Activated gamma-delta T cell (primary cell): ENCODE data around the gene CLDN5.

Experiments used
- DNase-seq: peaks from one replicate; lab custom pipeline; 2025; lab: John Stamatoyannopoulos, UW

CLDN5 gene

GRCh38 chr22:19522190-19522880 lies 1.9 kb downstream of the CLDN5 start:
- no peak for DNase-seq

- DNase-seq = no peak
Measured at GRCh38 chr22:19520566-19521305, 3.5 kb downstream of the CLDN5 start.

- DNase-seq = no peak
Measured at GRCh38 chr22:19520007-19520406, 4.2 kb downstream of the CLDN5 start.

GRCh38 chr22:19519041-19519926 lies 4.9 kb downstream of the CLDN5 start:
- no peak for DNase-seq

DNA sequence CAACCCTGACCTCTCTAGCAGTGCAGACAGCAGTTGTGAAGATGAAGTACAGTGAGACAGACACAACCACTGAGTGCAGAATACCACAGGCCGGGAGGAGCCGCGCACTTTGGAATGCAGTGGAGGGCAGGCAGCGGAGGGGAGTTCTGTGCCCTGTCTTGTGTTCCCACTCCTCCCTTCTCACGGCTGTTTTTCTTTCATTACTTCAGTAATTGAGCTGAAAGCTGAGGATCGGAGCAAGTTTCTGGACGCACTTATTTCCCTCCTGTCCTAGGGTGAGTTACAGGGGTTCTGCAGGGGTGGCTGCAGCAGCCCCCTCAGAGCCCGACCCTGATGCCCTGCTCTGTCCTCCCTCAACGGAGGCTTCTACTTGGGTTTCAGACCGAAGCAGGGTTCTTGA lies 5.6 kb downstream of the CLDN5 start:
- DNase-seq = no peak

GRCh38 chr22:19517919-19518611 lies 6.1 kb downstream of the CLDN5 start:
- DNase-seq = no peak

GRCh38 chr22:19517171-19517500 lies 7.1 kb downstream of the CLDN5 start:
- no peak for DNase-seq

GRCh38 chr22:19516378-19517170 lies 7.6 kb downstream of the CLDN5 start:
- no peak for DNase-seq

GRCh38 chr22:19515654-19516377 lies 8.4 kb downstream of the CLDN5 start:
- no peak for DNase-seq

DNA sequence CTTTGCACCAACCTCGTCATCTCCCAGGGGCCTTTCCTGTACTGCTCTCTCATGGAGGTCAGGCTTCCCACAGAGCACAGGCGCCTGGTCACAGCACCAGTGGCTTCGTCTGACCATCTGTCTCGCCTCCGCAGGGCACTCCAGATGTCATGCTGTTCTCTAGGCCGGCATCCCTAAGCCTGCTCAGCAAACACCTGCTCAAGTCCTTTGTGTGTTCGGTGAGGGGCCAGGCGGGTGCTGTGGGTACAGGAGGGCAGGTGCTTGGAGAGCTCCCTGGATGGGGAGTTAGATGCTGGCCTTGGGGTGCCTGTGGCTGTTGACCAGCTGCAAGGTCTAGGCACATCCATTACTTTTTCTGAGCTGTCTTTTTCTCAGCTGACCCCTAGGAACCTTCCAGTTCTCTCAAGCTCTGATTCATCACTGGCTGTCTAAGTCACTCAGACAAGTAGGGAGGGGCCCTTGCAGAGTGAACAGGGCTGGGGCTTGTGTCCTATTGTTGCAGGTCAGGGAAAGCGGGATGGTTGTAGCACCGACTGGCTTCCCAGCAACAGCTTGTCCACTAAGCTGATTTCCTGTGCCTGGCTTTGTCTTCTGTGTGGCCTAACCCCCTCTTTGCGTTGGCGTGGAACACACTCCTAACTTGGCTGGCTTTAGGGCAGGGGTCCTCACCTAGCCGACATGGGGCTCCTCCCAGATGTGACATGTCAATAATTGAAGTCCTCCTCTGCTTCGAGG lies 9.2 kb downstream of the CLDN5 start:
- no peak for DNase-seq

DNA sequence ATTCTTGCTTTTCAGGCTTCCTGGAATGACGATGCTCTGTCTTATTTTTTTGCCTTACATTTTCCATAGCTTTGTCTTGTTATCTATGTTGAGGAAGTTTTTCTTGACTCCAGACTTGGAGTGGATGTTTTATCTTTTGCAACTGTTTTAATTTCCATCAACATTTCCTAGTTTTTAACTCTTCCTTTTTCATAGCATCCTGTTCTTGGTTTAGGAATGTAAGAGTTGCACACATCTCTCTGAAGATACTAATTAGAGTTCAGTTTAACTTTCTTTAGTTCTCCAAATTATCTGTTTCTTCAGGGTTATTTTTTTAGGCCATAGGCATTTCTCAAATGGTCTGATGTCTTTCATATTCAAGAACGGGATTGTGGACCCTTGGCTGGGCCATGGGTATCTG lies 10.4 kb downstream of the CLDN5 start:
- no peak for DNase-seq

DNA sequence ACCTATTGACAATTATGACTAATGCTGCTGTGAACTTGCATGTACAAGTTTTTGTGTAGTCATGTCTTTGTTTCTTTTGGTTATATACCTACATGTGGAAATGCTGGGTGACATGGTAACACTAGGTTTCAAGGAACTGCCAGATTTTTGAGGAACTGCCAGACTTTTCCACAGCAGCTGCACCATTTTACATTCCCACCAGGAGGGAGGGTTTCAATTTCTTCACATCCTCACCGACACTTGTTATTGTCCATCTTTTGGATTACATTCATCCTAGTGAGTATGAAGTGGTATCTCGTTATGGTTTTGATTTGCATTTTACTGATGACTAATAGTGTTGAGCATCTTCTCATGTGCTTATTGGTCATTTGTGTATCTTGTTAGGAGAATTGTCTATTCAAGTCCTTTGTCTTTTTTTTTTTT lies 13.3 kb downstream of the CLDN5 start:
- DNase-seq = no peak

- DNase-seq = no peak
Measured at GRCh38 chr22:19509923-19510322, 14.3 kb downstream of the CLDN5 start.

DNA sequence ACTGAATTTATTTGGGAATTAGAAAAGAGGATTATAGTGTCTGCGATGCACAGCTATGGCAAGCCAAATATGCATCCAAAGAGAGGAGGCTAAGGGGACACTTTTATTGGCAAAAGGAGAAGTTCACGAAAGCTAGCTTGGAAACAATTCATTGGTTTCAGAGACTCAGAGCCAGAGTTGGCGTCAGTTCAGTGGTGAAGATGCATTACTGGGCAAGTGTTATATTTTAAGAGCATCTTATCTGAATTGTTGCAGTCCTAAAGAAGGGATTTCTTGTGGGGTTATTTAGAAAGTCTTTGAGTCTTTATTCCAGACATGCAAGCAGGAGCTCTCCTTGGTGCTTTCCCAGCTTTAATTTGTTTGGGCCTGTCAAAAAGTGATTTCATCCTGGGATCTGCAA lies 15.0 kb downstream of the CLDN5 start:
- DNase-seq = no peak

DNA sequence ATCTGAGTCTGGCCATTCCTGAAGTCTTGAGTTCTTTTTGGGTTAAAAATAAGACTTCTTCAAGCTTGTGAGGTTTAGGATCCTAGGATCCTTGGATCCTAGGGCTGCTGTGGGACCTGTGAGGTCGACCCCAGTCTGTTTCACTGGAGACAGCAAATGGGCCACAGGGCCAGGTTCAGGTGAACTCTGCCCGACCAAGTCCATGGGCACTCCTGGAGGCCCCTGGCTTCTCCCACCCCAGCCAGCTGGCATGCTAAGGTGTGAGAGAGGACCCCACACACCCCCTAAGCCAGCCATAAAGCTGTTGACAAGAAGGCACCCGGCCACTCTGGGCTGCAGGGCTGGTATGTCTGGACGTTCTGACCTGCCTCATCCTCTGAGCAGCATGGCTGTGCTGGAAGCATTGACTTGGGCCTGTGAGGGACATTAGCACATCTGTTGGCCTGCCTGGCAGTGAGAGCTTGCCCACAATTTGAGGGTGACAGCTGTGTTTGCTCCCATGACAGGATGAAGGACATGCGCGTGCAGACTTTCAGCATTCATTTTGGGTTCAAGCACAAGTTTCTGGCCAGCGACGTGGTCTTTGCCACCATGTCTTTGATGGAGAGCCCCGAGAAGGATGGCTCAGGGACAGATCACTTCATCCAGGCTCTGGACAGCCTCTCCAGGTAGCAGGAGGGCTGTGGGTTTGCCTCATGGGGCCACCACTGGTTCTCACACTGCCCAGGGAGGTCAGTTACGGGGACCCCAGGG lies 16.0 kb downstream of the CLDN5 start:
- DNase-seq = no peak

DNA sequence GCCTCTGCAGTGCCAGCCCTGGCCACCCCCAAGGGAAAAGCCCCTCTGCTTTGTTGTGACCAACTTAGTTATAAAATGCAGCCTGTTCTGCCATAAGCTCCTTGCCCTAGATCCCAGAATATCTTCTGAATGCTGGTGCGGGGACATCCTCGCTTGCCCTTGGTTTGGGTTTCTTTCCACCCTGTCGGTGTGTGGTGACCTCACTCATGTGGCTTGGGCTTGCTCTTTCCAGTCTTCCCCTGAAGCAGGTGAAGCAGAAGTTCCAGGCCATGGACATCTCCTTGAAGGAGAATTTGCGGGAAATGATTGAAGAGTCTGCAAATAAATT lies 16.7 kb downstream of the CLDN5 start:
- DNase-seq = no peak

DNA sequence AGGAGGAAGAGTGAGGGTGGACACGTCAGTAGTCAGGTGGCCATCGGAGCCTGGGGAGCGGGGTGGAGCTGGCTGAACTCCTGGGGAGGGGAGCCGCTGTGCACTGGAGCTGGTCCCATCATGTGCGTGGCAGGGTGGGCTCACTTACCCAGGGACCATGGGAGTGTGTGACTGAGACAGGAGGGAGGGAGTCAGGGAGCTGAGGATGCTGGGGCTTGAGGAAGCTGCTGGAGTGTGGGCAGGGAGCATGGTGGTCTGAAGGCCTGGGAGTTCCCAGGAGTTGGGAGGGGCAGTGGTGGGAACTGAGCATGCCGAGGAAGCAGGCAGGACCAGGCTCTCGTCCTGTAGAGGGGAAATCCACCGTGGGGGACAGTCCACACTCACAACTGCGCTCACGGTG lies 18.0 kb downstream of the CLDN5 start:
- DNase-seq = no peak

- DNase-seq = no peak
Measured at GRCh38 chr22:19505735-19506126, 18.5 kb downstream of the CLDN5 start.
